ENCODE results near the gene ITIH5.

ITIH5 gene

GRCh38 chr10:7706534-7707073 is 39.8 kb upstream of the ITIH5 start:
- TF ChIP-seq CTCF (IDR thresholded peaks at IDR 0.05) = no peak
- Histone ChIP-seq H3K27ac (no peak overlapping the region), H3K4me3 (no peak overlapping the region)
- no peak for DNase-seq (ENCODE audit: low spot score)

GRCh38 chr10:7705341-7705740 is 38.6 kb upstream of the ITIH5 start:
- Histone ChIP-seq H3K27ac (no peak overlapping the region), H3K4me3 (no peak overlapping the region)
- TF ChIP-seq CTCF (IDR thresholded peaks at IDR 0.05) = no peak
- DNase-seq (ENCODE audit: low spot score) = no peak

- DNase-seq (ENCODE audit: low spot score) = no peak
- Histone ChIP-seq H3K27ac (no peak overlapping the region), H3K4me3 (no peak overlapping the region)
- TF ChIP-seq CTCF (IDR thresholded peaks at IDR 0.05) = no peak
Measured at GRCh38 chr10:7704071-7705016, 37.6 kb upstream of the ITIH5 start.

- no peak for DNase-seq (ENCODE audit: low spot score)
- no peak for TF ChIP-seq CTCF (IDR thresholded peaks at IDR 0.05)
- Histone ChIP-seq H3K4me3 (no peak within 1 kb of the TSS), H3K27ac (no peak within 1 kb of the TSS)
Measured at GRCh38 chr10:7703140-7703539, 36.4 kb upstream of the ITIH5 start, which contains the start of gene ITIH2. Gene ITIH2, plus strand, starts transcription at chr10:7703316. Its CDS starts 119 bp downstream, at chr10:7703435.

- no peak overlapping the region for H3K27ac ChIP-seq
- TF ChIP-seq CTCF (IDR thresholded peaks at IDR 0.05) = no peak
Measured at GRCh38 chr10:7702288-7702812, 35.6 kb upstream of the ITIH5 start.

GRCh38 chr10:7701158-7701742 is 34.5 kb upstream of the ITIH5 start:
- no peak for TF ChIP-seq CTCF (IDR thresholded peaks at IDR 0.05)
- no peak overlapping the region for H3K27ac ChIP-seq
- H3K4me3 ChIP-seq = no peak overlapping the region
- DNase-seq (ENCODE audit: low spot score) = no peak

More at GRCh38 chr10:7702288-7702812, 35.6 kb upstream of the ITIH5 start:
- DNase-seq (ENCODE audit: low spot score) = no peak
- no peak overlapping the region for H3K4me3 ChIP-seq
